ENCODE results near the gene PPP1R16B. TPM values are rescaled to one million over a fixed set of nuclear protein-coding genes. Genes with fewer than 3 reads are reported as not detected.
A peak's percentile ranks its signal among the peaks of the same experiment; 100 is the strongest.
"Not testable (repeated sequence)": the region's sequence is repeated elsewhere in the genome, so short reads cannot be mapped to it uniquely, and the experiment has no call there.

PPP1R16B gene
- total RNA-seq, 1 donor, result not detected

GRCh38 chr20:38957915-38958485 lies 152.5 kb downstream of the PPP1R16B start:
- Histone ChIP-seq H3K27ac (ENCODE audit: low read depth, low read length) (no peak overlapping the region), H3K79me2 (ENCODE audit: insufficient read depth, low read length) (peaks cover 7% of the 10 kb centered on the region), H3K4me3 (ENCODE audit: insufficient read depth, low read length) (no peak overlapping the region), H3K4me2 (ENCODE audit: insufficient read depth, low read length) (no peak overlapping the region), H3K4me1 (ENCODE audit: insufficient read depth, low read length) (peaks cover 11% of the 10 kb centered on the region), H4K20me1 (ENCODE audit: insufficient read depth, low read length) (no peaks in the 10 kb centered on the region), H3K27me3 (ENCODE audit: insufficient read depth, low read length) (no peaks in the 10 kb centered on the region), H2AFZ (ENCODE audit: low read length) (no peak overlapping the region), H3K9me3 (ENCODE audit: low read depth, low read length) (no peaks in the 10 kb centered on the region), H3K36me3 (ENCODE audit: insufficient read depth, low read length) (no peaks in the 10 kb centered on the region)
- DNase-seq (ENCODE audit: insufficient read length, low spot score, missing footprints), result no peak
- no peak for TF ChIP-seq CTCF (IDR thresholded peaks at IDR 0.05; ENCODE audit: extremely low read depth, low read depth, low read length)

GRCh38 chr20:38960187-38960687 lies 154.7 kb downstream of the PPP1R16B start:
- not testable (repeated sequence) for DNase-seq (ENCODE audit: insufficient read length, low spot score, missing footprints); H3K9me3 ChIP-seq (ENCODE audit: low read depth, low read length); H4K20me1 ChIP-seq (ENCODE audit: insufficient read depth, low read length); H3K36me3 ChIP-seq (ENCODE audit: insufficient read depth, low read length); H3K27ac ChIP-seq (ENCODE audit: low read depth, low read length); H3K4me3 ChIP-seq (ENCODE audit: insufficient read depth, low read length); H2AFZ ChIP-seq (ENCODE audit: low read length); H3K4me2 ChIP-seq (ENCODE audit: insufficient read depth, low read length); H3K27me3 ChIP-seq (ENCODE audit: insufficient read depth, low read length)
- Histone ChIP-seq H3K79me2 (ENCODE audit: insufficient read depth, low read length) (peaks cover 28% of the 10 kb centered on the region), H3K4me1 (ENCODE audit: insufficient read depth, low read length) (peaks cover 13% of the 10 kb centered on the region)

- peak overlapping the region; percentile 89 for H3K4me2 ChIP-seq (ENCODE audit: insufficient read depth, low read length)
- H3K36me3 ChIP-seq (ENCODE audit: insufficient read depth, low read length), result no peaks in the 10 kb centered on the region
- TF ChIP-seq CTCF (IDR thresholded peaks at IDR 0.05; ENCODE audit: extremely low read depth, low read depth, low read length), result no peak
- H3K4me1 ChIP-seq (ENCODE audit: insufficient read depth, low read length), result peaks cover 13% of the 10 kb centered on the region
- H3K9me3 ChIP-seq (ENCODE audit: low read depth, low read length), result no peaks in the 10 kb centered on the region
- H2AFZ ChIP-seq (ENCODE audit: low read length), result peak overlapping the region; percentile 100
- peak overlapping the region; percentile 92 for H3K27ac ChIP-seq (ENCODE audit: low read depth, low read length)
- no peaks in the 10 kb centered on the region for H4K20me1 ChIP-seq (ENCODE audit: insufficient read depth, low read length)
- no peaks in the 10 kb centered on the region for H3K27me3 ChIP-seq (ENCODE audit: insufficient read depth, low read length)
- peaks cover 42% of the 10 kb centered on the region for H3K79me2 ChIP-seq (ENCODE audit: insufficient read depth, low read length)
- DNase-seq (ENCODE audit: insufficient read length, low spot score, missing footprints), result no peak
- peak overlapping the region; percentile 97 for H3K4me3 ChIP-seq (ENCODE audit: insufficient read depth, low read length)
These were observed 156.1 kb downstream of the PPP1R16B start for GRCh38 chr20:38961530-38962043.

GRCh38 chr20:38962044-38962927 lies 156.8 kb downstream of the PPP1R16B start, which contains the start of gene DHX35:
TSS of gene DHX35 (plus strand) at chr20:38962344. CDS start at chr20:38962368, 24 bp downstream.
- no peaks in the 10 kb centered on the region for H3K36me3 ChIP-seq (ENCODE audit: insufficient read depth, low read length)
- H3K4me3 ChIP-seq (ENCODE audit: insufficient read depth, low read length), result peak within 1 kb of the TSS; percentile 97
- H3K79me2 ChIP-seq (ENCODE audit: insufficient read depth, low read length), result peaks cover 49% of the 10 kb centered on the region
- no peaks in the 10 kb centered on the region for H3K27me3 ChIP-seq (ENCODE audit: insufficient read depth, low read length)
- H2AFZ ChIP-seq (ENCODE audit: low read length), result peak within 1 kb of the TSS; percentile 100
- DNase-seq (ENCODE audit: insufficient read length, low spot score, missing footprints), result peak; percentile 99
- no peaks in the 10 kb centered on the region for H4K20me1 ChIP-seq (ENCODE audit: insufficient read depth, low read length)
- TF ChIP-seq CTCF (IDR thresholded peaks at IDR 0.05; ENCODE audit: extremely low read depth, low read depth, low read length), result peak; percentile 35
- peaks cover 13% of the 10 kb centered on the region for H3K4me1 ChIP-seq (ENCODE audit: insufficient read depth, low read length)
- H3K4me2 ChIP-seq (ENCODE audit: insufficient read depth, low read length), result peak within 1 kb of the TSS; percentile 99
- peak within 1 kb of the TSS; percentile 92 for H3K27ac ChIP-seq (ENCODE audit: low read depth, low read length)
- H3K9me3 ChIP-seq (ENCODE audit: low read depth, low read length), result no peaks in the 10 kb centered on the region

Measured in osteoblast (primary cell).